IPS-15b (cell line): ENCODE results near the gene IL15RA.

Experiments used
- H3K27me3 ChIP-seq: one replicate; pipeline ENCODE4 v1.6.1; 2013; ENCODE audit warnings: low read length; ENCODE audit not compliant: control insufficient read depth, insufficient read depth
- H3K36me3 ChIP-seq: one replicate; pipeline ENCODE4 v1.6.1; 2013; ENCODE audit warnings: low read length; ENCODE audit not compliant: control insufficient read depth, insufficient read depth
- H3K4me1 ChIP-seq: one replicate; pipeline ENCODE4 v1.6.1; 2013; ENCODE audit warnings: mild to moderate bottlenecking, low read length; ENCODE audit not compliant: control insufficient read depth, insufficient read depth
- H3K4me3 ChIP-seq: one replicate; pipeline ENCODE4 v1.5.1; 2013; ENCODE audit warnings: low read depth, low read length
- H3K9ac ChIP-seq: one replicate; pipeline ENCODE4 v1.6.1; 2013; ENCODE audit warnings: low read depth, mild to moderate bottlenecking, low read length
- H3K9me3 ChIP-seq: one replicate; pipeline ENCODE4 v1.6.1; 2013; ENCODE audit warnings: mild to moderate bottlenecking, low read length; ENCODE audit not compliant: control insufficient read depth, insufficient read depth

Gene IL15RA

DNA sequence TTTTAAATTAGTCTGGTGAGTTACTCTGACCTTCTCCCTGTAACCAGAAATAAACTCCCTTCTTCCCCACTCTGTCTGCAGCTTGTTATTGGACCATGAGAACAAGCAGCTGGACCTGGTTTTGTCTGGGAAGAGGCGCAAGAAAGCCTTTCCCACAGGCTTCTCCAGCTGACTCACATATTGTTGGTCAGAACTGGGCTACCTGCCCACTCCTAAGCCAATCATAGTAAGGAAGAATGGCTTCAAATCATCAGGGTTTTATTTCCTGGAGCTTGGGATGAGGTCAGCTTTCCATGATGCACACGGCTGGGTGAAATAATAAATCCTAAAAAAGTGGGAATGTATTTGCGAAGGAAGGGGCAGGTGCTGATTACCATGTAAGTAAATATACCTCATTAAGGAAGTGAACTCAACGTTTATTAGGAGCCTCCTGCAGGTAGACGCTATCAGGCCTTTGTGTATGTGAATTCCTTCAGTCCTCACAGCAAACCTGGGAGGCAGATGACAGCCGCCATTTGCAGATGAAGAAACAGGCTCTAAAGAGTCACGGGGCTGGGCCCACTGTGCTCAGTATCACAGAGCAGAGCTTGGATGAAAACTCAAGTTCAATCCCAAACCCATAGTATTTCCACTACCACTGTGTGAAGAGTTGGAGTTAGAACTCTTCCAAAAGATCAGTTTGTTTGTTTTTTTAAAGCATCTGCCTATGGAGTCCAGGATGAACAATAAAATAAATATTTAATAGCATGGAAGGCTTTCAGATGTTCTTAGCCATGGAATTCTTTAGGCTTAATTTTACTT is 32.8 kb downstream of the IL15RA start:
- H3K9ac ChIP-seq = no peak overlapping the region
- no peaks in the 10 kb centered on the region for H3K27me3 ChIP-seq

DNA sequence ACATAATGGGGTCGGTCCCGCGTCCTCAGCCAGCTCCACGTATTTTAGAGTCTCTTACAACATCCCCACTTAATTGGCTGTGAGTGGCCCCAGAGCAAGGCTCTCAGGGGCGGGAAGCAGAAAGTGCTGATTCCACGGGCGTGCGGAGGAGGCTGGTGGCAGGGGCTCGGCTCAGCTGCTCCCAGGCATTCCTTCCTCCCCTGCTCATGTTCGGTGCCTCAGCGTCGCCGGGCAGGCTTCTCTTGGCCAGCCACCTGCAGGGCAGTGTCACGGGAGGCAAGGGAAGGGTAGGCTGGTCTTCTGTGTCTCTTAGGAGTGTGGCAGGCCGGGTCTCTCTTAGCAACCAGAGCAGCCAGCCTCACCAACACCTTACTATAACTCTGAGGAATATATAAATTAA is 33.8 kb downstream of the IL15RA start:
- H3K36me3 ChIP-seq = no peaks in the 10 kb centered on the region

More for the DNA sequence above, 32.8 kb downstream of the IL15RA start:
- H3K9me3 ChIP-seq = no peaks in the 10 kb centered on the region
- peaks cover 5% of the 10 kb centered on the region for H3K4me1 ChIP-seq
- no peaks in the 10 kb centered on the region for H3K36me3 ChIP-seq
- no peak overlapping the region for H3K4me3 ChIP-seq

DNA sequence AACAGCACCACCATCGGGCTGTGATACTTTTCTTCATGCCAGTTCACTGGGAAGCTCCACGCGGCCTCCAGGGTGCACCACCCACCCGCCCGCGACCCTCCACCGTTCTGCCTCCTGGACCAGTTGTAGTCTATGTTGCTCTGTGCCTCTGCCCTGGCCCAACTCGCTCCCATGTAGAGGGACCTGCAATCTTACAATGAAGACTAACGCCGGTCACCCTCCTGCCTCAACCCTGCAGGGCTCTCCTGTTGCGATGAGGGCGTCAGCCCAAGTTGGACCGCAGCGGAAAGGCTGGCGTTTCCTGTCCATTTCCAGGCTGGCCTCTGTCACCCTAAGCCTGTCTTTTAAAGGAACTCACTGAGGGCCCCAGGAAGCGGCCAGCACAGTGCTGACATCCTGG is 34.9 kb downstream of the IL15RA start:
- peaks cover 3% of the 10 kb centered on the region for H3K4me1 ChIP-seq
- H3K27me3 ChIP-seq = no peaks in the 10 kb centered on the region
- H3K36me3 ChIP-seq = peaks cover 7% of the 10 kb centered on the region
- no peak overlapping the region for H3K4me3 ChIP-seq
- H3K9ac ChIP-seq = no peak overlapping the region
- H3K9me3 ChIP-seq = no peaks in the 10 kb centered on the region

More for the DNA sequence above, 33.8 kb downstream of the IL15RA start:
- Histone ChIP-seq H3K9me3 (no peaks in the 10 kb centered on the region), H3K4me3 (no peak overlapping the region), H3K9ac (no peak overlapping the region), H3K4me1 (peaks cover 3% of the 10 kb centered on the region), H3K27me3 (no peaks in the 10 kb centered on the region)

DNA sequence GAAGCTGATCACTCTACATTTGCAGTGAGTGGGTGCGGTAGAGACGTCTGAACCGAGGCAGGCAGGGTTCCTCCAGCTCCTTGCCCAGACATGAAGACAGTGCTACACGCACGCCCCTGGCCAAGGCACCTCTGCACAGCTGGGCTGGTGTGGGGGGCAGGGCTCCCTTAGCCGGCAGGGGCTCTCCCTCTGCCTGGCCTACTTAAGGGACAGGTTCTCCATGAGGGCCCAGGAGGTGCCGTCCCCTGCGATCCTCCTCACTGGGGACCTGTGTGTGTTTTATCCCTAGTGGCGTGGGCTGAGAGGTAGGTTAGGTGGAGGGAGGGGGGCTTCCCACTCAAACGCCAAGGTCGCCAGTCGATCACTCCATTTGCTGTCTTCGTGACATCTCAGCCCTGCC is 35.3 kb downstream of the IL15RA start:
- peaks cover 3% of the 10 kb centered on the region for H3K4me1 ChIP-seq

DNA sequence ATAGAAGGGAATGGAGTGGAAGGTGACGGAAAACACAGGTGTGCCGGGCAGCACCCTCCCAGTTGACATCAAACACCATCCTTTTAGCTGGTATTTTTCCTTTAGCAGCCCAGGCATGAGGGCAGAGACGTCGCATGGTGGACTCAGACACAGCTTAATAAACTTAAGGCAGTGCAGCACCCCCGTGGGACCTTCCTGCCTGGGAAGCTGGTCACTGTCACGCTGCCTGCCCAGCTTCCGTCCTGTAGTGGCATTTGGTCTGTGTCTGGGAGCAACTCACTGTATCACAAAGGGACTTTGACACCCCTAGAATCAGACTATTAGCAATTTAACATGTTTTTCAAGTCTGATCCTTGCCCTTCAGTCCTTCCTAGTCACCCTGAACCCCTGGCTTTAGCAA is 35.8 kb downstream of the IL15RA start:
- H3K4me1 ChIP-seq = peaks cover 3% of the 10 kb centered on the region
- peaks cover 12% of the 10 kb centered on the region for H3K36me3 ChIP-seq
- no peaks in the 10 kb centered on the region for H3K9me3 ChIP-seq
- no peak overlapping the region for H3K4me3 ChIP-seq
- H3K27me3 ChIP-seq = no peaks in the 10 kb centered on the region
- H3K9ac ChIP-seq = no peak overlapping the region

More for the DNA sequence above, 35.3 kb downstream of the IL15RA start:
- Histone ChIP-seq H3K9me3 (no peaks in the 10 kb centered on the region), H3K4me3 (no peak overlapping the region), H3K36me3 (peaks cover 10% of the 10 kb centered on the region), H3K9ac (no peak overlapping the region), H3K27me3 (no peaks in the 10 kb centered on the region)

DNA sequence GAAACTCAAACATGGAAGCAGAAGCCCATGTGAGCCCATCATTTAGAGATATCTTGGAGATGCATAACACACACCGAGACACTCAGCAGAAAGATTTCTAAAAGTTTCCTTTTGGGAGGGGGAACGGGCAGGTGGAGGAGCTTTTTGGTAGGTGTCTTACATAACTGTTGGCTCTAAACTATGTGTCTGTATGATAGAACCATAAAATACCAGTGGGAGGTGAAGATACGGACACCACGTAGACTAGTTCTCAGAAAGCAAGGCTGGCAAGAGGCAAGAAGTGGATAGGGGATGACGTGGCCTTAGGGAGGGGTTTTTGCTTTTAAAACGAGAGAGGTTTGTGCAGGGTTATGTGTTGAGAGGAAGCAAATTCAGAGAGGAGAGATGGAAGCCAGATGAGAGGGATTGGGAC is 36.5 kb downstream of the IL15RA start:
- no peaks in the 10 kb centered on the region for H3K27me3 ChIP-seq
- H3K9me3 ChIP-seq = no peaks in the 10 kb centered on the region
- H3K36me3 ChIP-seq = peaks cover 12% of the 10 kb centered on the region
- H3K4me3 ChIP-seq = no peak overlapping the region
- no peak overlapping the region for H3K9ac ChIP-seq
- peaks cover 3% of the 10 kb centered on the region for H3K4me1 ChIP-seq

DNA sequence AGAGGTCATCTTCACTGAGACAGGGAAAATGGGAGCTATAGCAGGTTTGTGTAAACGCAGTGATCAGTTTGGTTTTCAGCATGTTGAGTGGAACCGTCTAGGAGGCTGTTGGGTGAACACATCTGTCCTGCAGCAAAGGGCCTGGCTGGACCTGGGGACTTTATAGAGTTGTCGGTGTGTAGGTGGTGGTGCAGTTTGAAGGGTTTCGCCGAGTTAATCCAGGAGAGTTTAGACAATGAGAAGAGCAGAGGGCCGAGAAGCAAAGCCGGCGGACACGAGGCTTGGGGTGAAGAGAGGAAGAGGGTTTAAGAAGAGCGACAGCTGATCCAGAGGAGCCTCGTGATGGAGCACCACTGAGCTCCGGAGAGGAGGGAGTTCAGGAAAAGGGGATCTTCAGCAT is 39.1 kb downstream of the IL15RA start:
- H3K9me3 ChIP-seq = no peaks in the 10 kb centered on the region
- no peak overlapping the region for H3K4me3 ChIP-seq
- H3K9ac ChIP-seq = no peak overlapping the region
- no peaks in the 10 kb centered on the region for H3K4me1 ChIP-seq
- H3K27me3 ChIP-seq = no peaks in the 10 kb centered on the region
- H3K36me3 ChIP-seq = peaks cover 21% of the 10 kb centered on the region

DNA sequence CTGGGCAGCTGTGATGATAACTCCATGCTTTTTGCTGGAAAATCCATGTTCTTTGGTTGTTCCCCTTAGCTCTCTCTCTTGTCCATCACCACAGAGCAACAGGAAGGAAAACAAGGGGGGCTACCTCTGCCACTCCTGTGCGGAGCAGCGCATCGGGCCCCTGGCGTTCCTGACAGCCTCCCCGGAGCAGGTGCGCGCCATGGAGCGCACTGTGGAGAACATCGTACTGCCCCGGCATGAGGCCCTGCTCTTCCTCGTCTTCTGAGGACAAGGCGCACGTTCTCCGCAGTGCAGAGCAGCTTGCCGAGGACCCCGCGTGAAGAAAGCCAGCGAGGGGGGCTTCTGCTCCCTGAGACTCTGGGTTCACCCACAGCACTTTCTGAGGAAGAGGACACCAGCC is 40.3 kb downstream of the IL15RA start:
- H3K4me1 ChIP-seq = no peaks in the 10 kb centered on the region
- no peaks in the 10 kb centered on the region for H3K9me3 ChIP-seq
- H3K27me3 ChIP-seq = no peaks in the 10 kb centered on the region
- no peak overlapping the region for H3K9ac ChIP-seq
- peaks cover 23% of the 10 kb centered on the region for H3K36me3 ChIP-seq
- H3K4me3 ChIP-seq = no peak overlapping the region

DNA sequence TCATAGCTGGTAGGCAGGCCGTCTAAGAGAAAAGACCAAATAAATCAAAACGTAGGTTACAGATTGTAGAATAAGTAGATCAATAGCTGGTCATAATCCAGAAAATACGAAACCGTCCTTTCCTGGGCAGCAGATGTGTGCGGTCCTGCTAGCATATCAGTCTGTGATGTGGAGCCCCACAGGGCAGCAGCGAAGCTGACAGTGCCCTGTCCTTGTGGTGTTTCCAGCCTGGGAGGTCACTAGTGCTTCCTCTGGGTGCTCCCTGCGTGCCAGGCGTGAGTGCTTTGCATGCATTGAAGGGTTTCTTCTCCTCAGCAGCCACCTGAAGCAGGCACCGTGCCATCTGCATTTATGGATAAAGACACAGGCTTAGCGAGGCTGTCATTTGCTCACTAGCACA is 41.7 kb downstream of the IL15RA start:
- H3K4me3 ChIP-seq = no peak overlapping the region
- H3K9me3 ChIP-seq = no peaks in the 10 kb centered on the region
- H3K36me3 ChIP-seq = peaks cover 23% of the 10 kb centered on the region
- no peak overlapping the region for H3K9ac ChIP-seq
- H3K27me3 ChIP-seq = no peaks in the 10 kb centered on the region
- no peaks in the 10 kb centered on the region for H3K4me1 ChIP-seq

DNA sequence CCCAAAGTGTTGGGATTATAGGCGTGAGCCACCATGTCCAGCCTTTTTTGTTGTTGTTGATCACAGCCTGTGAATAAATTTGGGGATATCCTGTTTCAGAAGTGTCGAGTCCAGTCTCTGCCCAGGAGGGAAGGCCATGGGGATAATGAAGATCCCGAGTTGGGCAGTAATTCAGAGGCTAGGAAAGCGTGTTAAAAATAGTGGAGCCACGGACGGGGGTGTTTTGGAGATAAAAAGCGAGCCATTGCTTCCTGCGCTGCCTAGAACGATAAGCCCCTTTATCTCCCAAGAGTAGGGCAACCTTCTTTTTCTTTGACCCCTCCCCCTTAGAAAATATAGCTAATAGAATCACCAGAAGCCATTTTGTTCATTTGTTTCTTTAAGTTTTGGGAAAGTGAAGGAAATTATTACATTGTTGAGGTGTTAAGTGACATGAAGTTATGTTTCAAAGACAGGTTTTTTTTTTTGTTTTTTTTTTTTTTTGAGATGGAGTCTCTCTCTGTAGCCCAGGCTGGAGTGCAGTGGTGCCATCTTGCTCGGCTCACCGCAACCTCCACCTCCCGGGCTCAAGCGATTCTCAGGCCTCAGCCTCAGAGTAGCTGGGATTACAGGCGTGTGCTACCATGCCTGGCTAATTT is 43.3 kb downstream of the IL15RA start:
- H3K4me3 ChIP-seq = no peak overlapping the region
- no peaks in the 10 kb centered on the region for H3K27me3 ChIP-seq
- no peak overlapping the region for H3K9ac ChIP-seq
- no peaks in the 10 kb centered on the region for H3K4me1 ChIP-seq
- no peaks in the 10 kb centered on the region for H3K9me3 ChIP-seq
- peaks cover 31% of the 10 kb centered on the region for H3K36me3 ChIP-seq

DNA sequence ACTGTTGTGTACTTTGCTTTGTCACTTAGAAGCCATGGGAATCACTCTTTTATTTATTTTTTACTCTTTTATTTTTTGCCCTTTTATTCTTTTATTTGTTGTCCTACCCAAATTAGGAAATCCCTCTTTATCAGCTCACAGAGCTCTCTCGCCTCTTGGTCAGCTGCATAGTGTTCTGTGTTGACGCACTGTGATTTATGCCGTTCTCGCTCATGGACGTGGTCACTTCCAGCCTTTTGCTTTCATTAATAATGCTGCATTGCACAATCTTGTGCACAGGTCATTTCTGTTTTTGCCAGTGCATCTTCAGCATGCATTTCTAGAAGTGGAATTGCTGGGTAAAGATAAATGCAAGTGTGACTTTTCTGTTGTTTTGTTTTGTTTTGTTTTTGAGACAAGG is 45.0 kb downstream of the IL15RA start:
- Histone ChIP-seq H3K4me3 (no peak overlapping the region), H3K9ac (no peak overlapping the region), H3K36me3 (peaks cover 30% of the 10 kb centered on the region), H3K27me3 (no peaks in the 10 kb centered on the region), H3K9me3 (no peaks in the 10 kb centered on the region), H3K4me1 (no peaks in the 10 kb centered on the region)

DNA sequence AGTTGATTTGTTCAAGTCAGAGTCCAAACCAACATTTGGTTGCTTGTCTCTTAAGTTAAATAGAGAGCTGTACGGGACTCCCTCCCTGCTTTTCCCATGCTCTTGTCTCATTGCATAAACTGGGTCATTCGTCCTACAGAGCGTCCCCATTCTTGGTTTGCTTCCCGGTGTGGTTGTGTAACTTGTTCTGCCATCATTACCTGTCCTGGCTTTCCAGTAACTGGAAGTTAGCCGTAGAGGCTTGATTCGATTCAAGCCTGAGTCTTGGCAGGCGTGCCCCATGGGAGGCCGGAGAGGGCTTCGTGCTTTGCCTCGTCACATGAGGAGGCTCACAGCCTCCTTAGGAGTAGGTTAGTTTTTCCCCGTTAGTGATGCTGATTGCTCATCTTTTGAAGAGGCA is 47.1 kb downstream of the IL15RA start:
- H3K27me3 ChIP-seq = no peaks in the 10 kb centered on the region

More for the DNA sequence above, 47.1 kb downstream of the IL15RA start:
- H3K9me3 ChIP-seq = no peaks in the 10 kb centered on the region
- peaks cover 28% of the 10 kb centered on the region for H3K36me3 ChIP-seq
- H3K4me1 ChIP-seq = no peaks in the 10 kb centered on the region
- H3K9ac ChIP-seq = no peak overlapping the region
- H3K4me3 ChIP-seq = no peak overlapping the region
